HG02943 (cell line): Measurements from ENCODE around the gene SDF4.
"Not testable (repeated sequence)": the region's sequence is repeated elsewhere in the genome, so short reads cannot be mapped to it uniquely, and the experiment has no call there.

Experiments
- ATAC-seq: cut with Tn5 transposase; IDR thresholded peaks from one replicate; pipeline ENCODE4 v1.9.1; 2021; ENCODE audit warnings: mild to moderate bottlenecking, low read depth, moderate library complexity; ENCODE audit not compliant: unreplicated experiment

The SDF4 gene

DNA sequence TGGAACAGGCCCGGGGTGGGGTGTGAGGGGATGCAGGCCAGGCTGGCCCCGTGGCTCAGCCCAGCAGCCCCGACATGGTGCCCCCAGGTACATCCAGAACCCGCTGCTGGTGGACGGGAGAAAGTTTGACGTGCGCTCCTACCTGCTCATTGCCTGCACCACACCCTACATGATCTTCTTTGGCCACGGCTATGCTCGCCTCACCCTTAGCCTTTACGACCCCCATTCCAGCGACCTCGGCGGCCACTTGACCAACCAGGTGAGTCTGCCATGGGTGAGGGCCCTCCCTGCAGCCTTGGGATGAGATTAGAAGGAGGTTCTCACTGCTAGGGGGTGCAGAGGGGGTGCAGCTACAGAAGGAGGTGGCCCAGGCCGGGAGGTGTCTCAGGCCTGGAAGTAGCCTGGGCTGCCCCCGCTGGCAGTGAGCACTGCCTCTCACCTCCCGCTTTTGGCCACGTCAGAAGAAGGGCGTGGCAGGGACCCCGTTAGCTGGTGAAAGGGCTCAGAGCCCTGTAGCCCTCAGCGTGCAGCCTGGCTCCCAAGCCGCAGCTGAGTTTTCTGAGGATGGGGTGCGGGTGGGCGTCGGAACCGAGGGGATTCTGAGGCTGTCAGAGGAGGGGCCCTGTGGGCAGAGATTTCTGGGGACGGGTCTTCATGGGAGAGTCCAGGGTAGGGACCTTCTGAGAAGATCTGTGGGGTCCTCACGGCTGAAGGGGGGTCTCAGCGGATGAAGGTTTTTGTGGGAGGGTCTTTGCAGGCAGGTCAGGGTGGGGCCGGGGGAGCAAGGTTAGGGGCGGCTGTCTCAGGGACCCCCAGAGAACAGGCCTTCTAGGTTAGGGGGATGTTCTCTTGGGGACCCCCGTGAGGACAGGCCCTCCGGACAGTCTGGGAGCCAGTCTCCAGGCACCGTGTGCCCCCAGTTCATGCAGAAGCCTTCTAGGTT, 47.7 kb downstream of the SDF4 start:
- ATAC-seq = no peak

DNA sequence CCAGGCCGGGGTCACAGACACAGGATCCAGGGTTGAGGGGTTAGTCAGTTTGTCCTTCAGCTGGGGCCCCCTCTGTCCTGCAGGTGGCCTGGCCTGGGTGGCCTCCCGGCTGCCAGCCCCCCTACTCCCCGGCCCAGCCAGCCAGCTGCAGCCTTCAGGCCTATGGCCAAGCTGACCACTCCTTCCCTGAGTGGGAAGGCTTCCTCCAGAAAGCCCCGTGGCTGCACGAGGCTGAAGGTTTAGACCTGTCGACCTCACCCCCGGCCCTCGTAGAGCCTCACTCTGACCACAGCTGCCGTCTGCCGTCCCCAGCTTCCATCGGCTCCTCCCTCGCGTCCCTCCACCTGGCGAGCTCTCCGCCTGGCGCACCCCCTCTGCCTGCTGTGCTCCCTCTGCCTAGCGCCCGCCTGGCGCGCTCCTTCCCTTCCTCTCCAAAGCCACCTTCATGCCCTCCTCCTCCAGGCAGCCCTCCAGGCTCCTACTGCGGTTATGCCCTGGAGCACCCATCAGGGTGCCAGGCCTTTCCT, 48.5 kb downstream of the SDF4 start:
- no peak for ATAC-seq

DNA sequence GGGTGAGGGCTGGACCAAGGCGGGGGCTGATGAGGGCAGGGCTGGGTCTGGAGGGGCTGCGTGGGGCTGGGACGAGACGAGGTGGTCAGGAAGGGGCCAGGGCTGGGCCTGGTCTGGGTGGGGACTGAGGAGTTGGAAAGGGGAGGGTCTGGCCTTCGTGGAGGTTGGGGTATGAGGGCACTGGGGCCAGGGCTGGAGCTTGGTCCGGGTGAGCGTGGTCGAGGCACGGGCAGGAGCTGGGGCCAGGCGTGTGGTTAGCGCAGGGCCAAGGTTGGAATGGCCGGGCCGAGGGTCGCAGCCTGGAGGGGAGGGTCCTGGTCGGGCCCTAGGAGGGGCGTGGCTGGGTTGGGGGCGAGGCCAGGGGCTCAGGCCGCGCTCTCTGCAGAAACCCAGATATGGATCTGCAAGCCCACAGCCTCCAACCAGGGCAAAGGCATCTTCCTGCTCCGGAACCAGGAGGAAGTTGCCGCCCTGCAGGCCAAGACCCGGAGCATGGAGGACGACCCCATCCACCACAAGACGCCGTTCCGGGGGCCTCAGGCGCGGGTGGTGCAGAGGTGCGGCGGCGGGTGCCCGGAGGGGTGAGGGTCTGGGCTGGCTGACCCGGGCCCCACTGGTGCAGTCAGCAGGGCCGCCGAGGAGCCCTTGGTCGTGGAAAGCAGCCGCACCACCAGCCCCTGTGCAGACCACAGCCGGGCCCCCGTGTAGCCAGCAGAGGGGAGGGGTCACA, 49.1 kb downstream of the SDF4 start:
- ATAC-seq = no peak

DNA sequence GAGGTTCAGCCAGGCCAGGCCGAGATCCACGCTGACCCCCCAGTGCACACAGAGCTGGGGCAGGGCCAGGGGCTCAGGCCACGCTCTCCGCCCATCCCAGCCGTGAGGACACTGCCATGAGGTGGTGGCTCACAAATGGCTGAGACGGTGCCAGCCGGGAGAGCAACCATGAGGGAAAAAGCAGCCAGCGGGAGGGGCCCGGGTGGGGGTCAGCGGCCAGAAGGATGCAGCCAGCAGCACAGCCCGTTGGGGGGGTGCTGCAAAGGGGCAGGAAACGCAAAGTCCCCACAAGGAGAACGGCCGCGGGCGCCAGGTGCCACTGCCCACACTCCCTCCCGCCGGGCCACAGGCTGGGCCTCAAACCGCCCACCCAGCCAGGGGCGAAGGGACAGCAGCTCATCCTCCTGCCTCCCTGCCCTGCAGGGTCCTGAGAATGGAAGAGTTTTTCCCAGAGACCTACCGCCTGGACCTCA, 49.8 kb downstream of the SDF4 start:
- ATAC-seq = no peak

DNA sequence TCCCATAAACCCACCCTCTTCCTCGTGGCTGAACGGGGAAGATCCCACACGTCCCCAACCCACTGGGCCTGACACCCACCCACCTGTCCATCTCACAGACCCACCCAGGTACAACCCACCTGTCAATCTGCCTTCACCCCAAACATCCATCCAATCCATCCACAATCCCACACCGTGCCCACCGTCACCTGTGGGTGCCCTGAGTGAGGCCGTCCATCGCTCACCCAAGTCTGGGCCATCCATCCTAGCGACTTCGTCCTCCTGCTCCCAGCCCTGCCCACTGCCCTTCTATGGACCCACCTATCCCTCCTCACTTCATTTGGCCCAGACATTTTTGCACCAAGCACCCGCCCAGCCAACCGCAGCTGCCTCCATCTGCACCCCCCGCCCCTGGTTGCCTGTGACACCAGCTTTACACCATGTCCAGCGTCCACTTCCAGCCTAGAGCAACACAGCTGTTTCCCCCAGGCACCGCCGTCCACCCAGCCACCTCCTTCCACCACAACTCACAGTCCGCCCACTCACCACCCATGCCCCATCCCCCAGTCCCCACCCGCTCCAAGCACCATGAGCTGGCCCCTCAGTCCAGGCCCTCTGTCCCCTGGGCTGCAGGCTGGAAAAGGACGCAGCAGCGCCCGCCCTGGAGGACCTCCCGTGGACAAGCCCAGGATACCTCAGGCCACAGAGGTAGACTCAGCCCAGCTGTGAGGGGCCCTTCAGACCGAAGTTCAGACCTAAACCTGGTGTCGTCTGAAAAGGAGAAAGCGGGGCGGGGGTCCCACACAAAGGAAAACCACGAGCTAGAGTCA, 50.5 kb downstream of the SDF4 start:
- ATAC-seq = no peak

DNA sequence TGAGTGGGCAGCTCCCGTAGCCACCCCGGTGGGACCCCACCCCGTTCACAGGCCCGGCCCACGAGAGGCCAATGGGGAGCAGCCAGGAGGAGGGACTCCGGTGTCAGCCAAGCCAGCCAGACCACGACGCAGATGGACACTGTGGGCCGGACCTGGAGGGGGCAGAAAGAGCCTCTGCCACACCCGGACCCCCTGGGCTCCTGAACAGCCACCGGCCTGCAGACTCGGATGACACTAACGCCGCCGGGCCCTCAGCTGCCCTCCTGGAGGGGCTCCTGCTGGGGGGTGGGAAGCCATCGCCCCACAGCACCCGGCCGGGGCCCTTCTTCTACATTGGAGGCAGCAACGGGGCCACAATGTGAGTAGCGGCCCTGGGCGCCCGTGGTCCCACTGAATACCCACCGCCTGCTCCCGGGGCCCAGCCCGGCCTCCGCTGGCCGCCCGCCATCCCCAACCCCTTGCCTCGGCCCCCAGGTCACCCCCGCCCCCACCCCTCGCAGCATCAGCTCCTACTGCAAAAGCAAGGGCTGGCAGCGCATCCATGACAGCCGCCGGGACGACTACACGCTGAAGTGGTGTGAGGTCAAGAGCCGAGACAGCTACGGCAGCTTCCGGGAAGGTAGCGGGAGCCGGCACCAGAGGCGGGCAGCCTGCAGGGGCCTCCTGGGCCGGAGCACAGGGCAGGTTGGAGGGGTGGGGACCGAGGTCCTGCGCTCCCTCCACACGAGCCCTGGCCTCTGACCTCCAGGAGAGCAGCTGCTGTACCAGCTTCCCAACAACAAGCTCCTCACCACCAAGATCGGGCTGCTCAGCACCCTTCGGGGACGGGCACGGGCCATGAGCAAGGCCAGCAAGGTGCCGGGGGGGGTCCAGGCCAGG, 51.6 kb downstream of the SDF4 start:
- ATAC-seq = no peak

DNA sequence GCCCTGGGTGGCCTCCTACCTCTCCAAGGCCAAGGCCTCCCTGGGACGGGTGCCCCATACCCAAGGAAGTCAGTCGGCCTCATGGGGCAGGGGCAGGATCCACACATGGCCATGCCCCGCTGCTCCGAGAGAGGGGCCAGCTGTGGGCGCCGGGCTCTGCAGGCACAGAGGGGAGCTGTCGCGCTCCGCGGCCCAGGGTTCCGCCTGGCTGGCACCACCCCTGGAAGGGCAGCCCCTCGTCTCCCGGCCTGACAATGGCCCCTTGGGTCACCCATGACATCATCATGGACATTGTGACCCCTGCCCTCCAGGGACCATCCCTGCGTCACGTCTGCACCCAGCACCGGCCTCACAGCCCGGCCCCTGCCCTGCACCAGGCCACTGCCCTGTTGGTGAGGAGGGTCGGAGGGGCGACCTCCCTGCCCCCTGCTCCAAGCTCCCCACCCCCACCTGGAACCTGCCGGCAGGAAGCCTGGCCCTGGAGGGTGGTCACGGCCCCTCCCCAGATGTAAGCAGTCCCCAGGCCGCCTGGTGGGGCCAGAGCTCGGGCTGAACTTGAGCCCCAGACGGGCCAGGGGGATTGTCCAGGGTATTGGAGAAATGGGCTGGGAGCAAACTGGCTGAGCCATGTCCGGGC, 52.3 kb downstream of the SDF4 start:
- no peak for ATAC-seq

DNA sequence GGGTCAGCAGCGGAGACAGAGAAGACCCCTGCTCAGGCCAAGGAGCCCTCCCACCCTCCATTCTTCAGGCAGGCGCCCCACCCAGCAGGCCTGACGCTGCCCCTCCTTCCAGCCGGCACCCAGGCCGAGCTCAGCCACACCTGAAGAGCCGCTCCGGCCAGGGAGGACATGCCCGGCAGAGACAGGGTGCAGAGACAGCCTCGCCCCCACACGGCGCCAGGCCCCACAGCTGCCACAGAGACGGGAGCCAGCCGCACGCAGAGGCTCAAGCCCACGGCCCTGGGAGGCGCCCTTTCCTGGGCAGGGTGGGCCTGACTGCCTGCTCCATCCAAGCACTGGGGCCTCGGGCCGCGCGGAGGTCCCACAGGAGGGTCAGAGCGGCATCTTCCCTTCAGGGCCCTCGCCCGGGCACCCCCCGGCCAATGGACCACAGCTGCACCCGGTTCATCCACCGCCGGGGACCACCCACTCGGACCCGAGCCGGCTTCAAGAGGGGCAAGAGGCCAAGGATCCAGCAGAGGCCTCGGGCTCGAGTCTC, 52.9 kb downstream of the SDF4 start:
- no peak for ATAC-seq

DNA sequence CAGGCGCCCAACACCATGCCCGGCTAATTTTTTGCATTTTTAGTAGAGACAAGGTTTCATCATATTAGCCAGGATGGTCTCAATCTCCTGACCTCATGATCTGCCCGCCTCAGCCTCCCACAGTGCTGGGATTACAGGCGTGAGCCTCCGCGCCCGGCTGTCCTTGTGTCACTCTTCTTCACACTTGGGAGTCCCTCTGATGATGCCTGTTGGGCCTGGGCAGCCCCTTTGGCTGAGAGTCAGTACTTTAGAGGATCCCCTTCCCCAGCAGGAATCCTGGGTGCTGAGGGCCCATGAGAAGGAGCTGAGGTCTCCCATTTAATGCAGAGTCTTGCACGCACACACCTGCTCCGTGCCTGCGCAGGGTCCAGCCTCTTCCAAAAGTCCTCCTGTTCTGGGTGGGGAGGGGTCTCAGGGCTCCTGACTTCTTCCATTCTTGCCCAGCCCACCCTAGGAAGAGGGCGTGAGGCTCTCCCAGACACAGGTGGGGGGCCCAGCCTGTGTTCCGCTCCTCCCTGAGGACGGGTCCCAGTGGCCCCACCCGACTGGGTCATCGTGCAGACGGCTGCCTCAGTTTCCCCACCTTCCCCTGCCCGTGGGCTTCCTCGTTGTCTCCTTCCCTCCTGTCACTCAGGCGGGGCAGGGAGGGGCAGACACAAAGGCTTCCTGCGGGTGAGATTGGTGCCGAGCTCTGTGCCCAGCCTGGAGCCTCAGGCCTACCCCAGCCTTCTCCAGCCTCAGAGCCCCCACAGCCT, 54.2 kb downstream of the SDF4 start:
- no peak for ATAC-seq

DNA sequence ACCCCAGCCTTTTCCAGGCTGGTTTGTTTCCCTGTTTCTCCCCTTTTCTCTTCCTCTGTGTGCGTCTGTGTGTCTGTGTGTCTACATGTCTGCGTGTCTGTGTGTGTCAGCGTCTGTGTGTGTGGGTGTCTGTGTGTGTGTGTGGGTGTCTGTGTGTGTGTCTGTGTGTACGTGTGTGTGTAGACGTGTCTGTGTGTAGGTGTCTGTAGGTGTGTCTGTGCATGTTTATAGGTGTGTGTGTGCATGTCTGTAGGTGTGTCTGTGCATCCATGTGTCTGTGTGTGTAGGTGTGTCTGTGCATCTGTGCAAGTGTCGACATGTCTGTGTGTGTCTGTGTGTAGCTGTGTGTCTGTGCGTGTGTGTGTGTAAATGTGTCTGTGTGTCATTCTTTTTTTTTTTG, 54.9 kb downstream of the SDF4 start:
- no peak for ATAC-seq

DNA sequence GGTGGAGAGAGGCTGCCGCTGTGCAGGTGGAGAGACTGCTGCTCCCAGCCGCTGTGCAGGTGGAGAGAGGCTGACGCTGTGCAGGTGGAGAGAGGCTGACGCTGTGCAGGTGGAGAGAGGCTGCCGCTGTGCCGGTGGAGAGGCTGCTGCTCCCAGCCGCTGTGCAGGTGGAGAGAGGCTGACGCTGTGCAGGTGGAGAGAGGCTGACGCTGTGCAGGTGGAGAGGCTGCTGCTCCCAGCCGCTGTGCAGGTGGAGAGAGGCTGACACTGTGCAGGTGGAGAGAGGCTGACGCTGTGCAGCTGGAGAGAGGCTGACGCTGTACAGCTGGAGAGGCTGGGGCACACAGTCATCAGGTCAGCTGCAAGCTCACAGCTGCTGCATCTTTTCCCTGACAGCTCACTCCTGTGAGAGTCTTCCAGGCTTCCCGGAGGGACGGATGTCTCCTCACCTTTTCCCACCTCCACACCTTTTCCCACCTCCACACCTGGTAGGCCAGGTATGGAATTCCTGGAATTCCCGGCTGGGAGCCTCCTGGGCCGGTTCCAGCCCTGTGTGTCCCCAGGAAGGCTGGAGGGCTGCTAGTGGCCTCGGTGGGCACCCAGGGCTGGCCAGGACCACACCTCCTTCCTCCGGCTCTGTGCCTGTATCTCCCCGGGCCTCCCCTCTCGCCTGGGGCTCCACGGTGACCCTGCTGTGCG, 55.6 kb downstream of the SDF4 start:
- not testable (repeated sequence) for ATAC-seq

DNA sequence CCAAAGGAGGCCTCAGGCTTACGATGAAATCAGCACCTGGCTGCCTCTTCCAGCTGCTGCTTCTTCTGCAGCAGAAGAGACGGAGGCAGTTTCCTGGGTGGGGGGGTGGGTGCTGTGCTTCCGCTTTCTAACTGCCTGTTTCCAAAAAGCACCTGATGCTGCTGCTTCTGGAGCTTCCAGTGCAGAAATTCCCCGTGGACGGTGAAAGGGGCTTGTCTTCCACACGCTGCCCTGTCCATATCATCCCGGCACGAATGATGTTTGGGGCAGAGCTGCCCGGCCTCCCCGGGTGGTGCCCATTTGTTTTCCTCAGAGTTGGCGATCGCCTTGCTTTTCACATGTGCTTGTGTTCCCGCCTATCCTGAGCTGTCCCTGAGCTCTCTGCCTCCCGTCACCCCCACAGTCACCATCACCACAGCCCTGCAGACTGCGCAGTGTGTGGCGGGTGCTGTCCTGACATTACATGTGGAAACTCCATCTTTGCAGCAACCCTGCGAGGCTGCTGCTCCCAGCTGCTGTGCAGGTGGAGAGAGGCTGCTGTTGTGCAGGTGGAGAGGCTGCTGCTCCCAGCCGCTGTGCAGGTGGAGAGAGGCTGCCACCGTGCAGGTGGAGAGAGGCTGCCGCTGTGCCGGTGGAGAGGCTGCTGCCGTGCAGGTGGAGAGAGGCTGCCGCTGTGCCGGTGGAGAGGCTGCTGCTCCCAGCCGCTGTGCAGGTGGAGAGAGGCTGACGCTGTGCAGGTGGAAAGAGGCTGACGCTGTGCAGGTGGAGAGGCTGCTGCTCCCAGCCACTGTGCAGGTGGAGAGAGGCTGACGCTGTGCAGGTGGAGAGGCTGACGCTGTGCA, 56.4 kb downstream of the SDF4 start:
- ATAC-seq = no peak

DNA sequence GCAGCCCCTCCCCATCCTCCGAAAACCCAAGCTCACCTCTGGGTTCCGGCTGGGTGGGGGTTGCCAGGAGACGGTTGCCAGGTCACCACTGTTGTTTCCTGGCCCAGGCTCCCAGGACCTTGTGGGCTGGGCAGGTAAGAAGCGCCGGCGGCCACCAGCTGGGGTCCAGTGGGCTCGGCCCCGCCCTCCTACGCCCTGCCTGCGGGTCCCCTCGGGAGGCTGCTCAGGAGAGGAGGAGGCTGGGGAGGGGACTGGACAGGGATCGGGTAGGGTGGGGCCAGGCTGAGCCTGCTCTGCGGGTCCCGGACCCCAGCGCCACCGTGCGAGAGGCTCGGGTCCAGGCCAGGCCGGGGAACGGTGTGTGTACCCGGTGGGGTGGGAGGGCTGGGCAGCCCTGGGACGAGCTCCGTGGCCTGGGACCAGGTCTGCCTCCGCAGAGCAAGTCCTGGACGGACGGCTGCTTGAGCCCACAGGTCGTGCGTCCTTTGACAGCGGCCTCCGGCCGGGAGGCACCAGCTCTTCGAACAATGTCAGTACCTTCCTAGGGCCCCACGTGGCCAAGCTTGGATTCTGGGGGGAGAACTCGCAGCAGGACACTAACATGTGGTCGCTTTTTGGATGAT, 57.9 kb downstream of the SDF4 start, which contains the start of gene TTLL10:
TTLL10 (plus strand) TSS at position 88 of the 623 bp plus-strand sequence. CDS start 5,336 bp downstream, outside the sequence.
- no peak for ATAC-seq

DNA sequence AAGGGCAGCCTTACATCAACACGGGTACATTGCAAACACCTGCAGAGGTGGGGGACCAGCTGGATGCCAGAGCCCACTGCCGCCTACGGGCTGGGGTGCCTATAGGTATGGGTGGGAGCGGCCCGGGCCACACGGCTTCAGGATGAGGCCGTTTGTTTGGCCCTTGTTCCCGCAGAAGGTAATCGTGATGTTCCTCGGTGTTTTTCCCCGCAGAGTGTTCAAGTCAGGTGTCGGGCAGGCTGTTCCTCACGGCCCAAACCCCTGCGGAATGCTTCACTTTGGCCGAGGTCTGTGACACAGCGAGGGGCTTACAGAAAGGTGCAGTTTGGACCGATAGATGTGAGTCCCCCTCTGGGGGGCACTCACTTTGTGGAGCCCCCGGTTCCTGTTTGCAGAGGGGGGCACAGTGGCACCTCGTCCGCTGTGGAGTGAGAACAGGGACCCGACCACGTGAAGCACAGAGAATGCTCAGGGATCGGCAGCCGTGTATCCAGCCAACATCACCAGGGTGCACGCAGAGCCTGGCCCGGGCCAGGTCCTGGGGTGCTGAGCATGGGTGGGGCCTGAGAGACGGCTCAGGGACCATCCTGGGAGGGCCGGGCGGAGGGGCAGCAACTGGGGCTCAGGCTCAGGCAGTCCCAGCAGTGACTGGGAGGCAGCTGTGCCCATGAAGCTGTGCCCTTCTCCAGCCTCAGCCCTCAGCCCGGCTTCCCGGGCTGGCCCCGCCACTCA, 58.6 kb downstream of the SDF4 start:
- ATAC-seq = no peak

DNA sequence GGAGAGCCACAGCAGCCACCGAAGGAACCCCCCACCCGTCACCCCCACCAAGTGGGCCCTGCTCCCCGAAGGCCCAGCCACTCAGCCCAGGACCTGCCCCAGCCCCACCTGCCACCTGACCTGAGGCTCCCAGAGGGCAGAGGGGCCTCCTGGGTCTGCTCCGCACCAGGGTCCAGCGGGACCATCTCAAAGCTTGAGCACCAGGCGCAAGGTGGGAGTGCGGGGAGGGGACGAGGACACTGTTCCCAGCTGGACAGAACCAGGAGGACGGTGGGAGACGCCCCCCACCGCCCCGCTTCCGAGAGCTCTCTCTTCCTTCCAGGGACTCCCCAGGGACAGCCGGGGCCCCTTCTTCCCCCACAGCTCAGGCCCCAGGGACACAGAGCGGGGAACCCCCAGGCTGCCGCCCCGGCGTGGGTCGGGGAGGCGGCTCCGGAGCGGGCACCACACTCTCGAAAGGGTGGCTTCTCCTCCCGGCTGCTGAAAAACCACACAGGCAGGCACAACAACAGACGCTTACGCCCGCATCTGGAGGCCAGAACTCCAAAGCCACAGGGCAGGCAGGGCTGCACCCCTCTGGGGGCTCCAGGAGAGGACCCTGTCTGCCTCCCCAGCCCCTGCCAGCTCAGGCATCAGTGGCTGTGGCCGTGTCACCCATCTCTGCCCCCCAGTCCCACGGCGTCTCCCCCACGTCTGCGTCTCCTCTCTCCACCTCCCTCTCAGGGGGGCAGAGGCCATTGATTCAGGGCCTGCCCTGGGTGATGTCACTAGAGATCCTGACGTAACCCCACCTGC, 60.1 kb downstream of the SDF4 start:
- no peak for ATAC-seq
